NCI-H524 treated with DMSO at 0.1 percent for 48 hours (cell line): ENCODE data around the gene LSM12.

Experiments used
- DNase-seq: peaks from one replicate; lab custom pipeline; 2025; lab: John Stamatoyannopoulos, UW

Gene LSM12

DNA sequence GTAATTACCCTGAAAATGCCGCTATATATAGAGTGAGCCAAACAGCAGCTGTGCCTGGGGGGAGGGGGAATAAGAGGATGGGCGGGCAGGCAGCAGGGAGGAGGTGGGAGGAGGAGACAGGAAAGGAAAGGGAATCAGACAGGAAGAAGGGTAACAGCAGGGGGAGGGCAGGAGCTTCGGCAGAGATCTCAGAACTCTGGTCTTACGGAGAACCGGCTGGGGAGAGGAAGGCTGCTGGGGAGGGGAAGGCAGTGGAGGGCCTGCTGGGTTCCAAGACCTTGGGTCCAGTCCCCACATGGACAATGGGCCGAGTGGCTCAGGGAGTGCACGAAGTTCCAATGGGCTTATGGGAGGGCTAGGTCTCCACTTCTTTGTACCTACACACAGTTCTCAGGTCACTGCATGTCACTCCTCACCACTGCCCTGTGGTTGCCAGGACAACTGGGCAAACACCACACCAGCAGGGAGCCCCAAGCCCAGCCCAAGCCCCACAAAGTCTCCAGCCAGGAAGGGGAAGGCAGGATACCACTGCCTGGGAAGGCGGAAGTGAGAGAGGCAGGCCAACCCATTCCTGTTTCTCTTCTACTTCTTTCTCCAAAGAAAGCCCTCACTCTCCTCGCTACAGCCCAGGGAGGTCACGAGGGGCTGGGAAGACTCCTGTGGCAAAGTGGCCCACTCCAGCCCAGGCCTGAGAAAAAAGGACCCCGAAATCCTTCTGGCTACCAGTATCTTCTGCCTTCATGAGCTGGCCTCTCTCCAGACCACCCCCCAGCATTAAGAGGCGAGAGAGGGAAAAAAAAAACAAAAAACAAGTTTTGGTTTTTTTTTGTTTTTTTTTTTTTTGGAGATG lies 29.4 kb upstream of the LSM12 start:
- peak; percentile 95 for DNase-seq

DNA sequence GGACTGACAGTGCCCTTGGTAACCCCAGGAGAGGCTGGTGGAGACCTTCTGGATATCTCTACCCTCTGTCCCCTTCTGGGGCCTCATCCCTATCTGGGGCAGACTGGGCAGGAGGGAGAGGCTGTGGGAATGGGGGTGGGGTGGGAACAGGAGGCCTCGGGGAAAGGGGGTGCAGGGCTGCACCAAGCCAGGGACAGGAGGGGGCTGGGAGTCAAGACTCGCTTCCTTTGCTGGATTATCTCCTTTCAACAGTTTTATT lies 28.8 kb upstream of the LSM12 start:
- DNase-seq, result no peak

DNA sequence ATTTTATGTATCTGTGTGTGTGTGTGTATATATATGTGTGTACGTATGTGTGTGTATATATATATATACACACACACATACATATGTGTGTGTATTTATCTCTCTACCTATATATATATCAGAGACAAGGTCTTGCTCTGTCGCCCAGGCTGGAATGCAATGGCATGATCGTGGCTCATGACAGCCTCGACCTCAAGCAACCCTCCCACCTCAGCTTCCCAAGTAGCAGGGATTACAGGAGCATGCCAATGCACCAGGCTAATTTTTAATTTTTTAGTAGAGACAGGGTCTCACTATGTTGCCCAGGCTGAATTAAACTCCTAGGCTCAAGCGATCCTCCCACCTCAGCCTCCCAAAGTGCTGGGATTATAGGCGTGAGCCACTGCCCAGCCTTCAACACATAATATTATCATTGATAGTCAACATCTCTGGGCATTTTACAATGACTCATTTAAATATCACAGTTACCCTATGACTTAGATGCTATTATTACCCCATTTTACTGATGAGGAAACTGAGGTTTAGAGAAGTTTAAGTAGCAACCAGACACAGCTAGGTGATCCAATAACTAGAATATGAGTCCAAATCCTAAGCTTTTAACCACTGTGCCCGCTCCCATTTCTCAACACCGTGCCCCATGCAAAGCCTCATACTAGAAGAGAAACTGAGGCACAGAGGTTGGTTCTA lies 28.4 kb upstream of the LSM12 start:
- no peak for DNase-seq

DNA sequence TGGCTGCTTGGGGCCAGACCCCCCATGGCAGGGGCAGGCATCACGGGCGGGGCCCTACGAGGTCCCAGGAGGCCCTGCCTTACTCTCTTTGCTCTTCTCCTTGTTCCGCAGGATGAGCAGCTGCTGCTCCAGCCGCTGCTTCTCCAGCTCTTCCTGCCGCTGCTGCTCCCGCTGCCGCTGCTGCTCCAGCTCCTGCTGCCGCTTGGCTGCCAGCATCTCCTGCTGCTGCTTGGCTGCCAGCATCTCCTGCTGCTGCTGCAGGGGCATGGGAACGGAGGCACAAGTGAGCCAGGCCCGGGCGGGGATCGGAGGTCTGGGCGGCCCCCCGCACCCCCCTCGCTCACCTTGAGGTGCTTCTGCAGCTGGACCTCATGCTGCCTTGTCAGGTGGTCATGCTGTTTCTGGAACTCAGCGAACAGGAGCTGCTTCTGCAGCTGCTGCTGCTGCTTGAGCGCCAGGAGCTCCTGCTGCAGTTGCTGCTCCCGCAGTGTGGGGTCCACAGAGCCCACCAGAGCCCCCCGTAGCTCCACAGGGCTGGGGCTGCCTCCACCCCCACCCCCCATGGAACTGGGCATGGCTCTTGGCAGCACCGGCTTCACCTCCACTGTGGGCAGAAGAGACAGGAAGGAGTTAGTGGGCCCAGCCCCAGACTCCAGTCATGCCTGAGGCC lies 26.9 kb upstream of the LSM12 start:
- DNase-seq, result no peak

DNA sequence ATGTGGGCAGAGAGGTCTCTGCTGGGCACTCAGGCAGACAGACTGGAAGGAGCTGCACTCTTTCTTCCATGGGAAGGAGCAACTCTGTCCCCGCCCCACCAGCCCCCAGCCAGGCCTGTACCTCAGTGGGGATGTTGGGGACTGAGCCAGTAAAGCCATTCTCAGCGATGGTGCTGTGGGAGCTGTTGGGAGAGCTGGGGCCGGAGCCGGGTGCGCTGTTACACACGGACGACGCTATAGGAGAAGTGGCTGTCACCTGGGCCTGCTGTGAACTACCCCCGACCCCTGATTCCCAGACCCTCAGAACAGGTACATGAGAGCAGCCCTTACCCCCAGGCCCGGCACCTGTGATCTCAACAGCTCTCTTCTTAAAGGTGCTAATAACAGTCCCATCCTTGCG lies 25.6 kb upstream of the LSM12 start:
- no peak for DNase-seq

DNA sequence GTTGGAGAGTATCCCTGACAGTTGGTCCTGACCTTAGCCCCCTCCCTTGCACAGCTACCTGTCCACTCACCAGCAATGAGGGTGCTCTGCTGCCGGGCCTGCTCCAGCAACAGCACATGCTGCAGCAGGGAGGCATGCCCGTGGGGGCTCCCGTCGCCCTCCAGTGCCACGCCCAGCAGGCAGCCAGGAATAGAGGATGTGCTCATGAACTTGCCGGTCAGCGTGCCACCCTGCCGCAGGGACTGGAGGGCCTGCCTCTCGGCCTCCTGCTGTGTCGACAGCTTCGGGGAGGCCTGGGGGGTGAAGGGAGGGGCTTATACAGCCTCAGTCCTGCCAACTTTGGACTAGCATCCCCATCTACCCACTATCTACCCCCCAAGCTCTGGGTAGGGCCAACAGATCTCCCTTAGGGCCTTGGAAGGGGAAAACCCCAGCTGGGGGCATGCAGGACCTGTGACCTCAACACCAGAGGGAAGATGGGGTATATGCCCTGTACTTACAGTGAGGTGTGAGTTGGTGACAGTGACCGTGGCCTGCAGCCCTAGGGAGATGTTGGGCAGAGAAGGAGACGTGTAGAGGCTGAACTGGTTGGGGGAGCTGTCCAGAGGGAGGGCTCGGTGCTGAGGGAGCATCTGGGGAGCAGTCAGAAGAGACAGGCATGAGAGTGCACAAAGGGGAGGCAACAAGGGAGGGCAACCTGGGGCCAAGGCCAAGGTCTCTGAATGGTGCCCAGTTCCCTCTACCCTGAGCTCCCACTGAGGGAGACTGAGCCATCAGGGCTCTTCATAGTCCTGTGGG lies 24.9 kb upstream of the LSM12 start:
- no peak for DNase-seq

DNA sequence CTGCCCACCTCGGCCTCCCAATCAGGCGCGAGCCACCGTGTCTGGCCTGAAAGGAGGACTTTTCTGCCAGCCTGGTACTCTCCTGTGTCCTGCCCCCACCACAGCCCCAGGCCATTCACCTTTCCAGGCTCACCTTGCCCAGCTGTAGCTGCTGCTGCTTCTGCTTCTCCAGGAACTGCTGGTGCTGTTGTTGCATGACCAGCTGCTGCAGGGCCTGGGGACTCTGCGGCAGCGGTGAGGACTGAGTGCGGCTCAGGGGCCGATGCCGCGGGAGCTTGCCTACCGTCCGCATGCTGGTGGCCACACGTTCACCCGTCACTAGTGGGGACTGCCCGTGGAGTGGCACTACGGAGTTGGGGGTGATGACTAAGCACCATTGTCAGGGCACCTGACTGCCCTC lies 21.8 kb upstream of the LSM12 start:
- DNase-seq, result no peak

DNA sequence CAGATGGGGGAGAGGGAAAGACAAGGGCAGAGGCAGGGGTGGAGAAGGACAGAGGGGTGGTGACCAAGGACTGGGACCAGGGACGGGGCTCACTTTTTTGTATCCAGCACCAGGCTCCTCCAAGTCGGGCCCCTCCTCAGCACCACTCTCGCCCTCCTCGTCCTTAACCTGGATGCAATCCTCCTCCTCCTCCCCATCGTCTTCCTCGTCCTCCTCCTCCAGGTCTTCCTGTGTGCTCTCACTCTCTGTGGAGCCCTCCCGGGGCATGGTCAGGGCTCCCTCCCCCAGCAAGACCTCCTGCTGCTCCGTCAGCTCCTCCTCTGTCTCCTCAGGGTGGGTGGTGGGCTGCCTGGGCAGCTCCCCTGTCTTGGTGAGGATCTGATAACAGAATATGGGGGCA lies 20.8 kb upstream of the LSM12 start:
- no peak for DNase-seq

DNA sequence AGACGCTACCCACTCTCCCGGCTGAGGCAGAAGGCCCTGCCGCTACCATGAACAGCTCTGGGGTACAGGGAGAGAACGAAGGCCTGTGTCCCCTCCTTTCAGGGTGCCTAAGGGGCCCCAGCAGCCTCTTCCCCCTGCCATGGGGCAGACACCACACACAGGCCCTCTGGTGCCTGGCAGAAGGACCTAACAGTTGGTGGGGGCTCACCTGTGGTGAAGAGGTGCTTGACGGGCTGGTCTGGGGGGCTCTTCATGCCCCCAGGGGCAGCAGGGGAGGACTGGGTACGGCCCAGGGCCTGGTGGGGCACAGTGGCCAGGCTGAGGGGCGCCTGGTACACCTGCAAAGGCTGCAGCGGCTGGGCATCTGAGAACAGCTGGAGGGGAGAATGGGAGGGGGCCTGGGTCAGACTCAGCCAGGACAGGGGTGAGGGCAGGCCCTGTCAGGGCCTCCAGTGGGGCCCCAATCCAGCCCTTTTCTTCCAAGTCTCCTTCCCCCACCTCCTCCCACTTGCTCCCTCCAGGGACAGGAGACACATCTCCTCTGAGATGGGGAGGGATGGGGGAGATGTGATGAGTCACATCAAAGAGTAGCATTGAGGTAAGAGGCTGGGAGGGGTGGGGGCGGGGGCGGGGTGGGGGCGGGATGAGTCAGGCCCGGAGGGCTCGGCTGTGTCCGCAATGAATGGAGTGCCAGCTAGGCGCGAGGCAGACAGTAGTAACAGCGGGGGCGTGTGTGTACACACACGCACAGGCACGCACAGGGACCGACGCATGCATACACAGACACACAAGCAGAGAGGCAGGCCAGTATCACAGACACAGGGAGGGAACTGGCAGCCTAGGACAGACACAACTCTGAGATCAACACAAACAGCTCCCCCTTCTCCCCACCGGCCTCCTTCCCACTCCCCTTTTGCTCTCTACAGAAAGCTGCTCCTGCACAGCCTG lies 20.2 kb upstream of the LSM12 start:
- no peak for DNase-seq

DNA sequence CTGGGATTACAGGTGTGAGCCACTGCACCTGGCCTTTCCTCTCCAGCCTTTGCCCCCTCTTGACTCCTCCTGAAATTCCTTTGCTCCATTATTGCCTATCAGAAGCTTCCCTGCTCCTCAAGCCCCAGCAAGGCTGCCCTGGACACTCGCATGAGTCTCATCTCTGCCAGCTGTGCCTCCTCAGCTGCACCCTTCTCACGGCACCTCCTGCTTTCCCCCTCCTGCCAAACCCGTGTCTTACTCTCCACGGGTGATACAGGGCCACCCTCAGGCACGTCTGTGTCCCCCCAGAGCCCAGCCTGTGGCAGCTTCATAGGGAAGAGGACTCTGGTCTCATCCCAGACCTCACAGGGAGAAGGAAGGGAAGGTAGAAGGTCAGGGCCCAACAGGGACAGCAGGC lies 19.4 kb upstream of the LSM12 start:
- no peak for DNase-seq

DNA sequence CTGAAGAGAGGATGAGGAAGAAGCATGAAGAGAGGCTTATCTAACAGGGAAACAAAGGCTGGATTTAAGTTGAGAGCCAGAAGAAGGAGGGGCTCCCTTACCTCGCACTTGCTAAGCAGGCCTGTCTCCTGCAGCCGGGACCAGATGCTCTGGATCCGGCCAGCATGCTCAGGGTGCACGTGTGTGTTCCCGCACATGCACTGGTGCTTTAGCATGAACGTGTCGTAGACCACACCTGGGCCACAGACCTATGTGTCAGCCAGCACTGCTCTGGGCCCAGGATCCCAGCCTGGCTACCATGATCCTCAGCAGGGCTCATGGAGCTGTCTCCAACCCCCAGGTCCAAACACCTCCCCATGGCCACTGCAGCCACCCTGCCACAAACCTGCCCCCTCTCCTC lies 18.4 kb upstream of the LSM12 start:
- DNase-seq, result no peak

DNA sequence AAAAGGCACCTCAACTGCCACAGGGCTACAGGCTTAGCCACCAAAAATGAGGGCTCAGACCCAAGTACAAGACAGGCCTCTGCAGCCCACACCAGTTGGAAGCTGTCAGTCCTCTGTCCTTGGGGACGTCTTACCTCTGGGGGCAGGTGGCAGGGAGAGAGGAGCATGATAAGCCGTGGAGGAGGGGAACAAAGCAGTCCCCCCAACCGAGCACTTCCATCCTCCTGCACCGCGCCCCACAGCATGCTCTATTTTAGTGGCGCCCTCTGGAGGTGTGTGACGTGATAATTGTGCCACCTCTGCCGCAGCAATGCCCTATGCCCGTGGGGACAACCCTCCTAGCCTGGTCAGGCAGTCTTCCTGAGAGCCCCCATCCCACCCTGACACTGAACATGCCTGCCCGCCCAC lies 17.7 kb upstream of the LSM12 start:
- no peak for DNase-seq

DNA sequence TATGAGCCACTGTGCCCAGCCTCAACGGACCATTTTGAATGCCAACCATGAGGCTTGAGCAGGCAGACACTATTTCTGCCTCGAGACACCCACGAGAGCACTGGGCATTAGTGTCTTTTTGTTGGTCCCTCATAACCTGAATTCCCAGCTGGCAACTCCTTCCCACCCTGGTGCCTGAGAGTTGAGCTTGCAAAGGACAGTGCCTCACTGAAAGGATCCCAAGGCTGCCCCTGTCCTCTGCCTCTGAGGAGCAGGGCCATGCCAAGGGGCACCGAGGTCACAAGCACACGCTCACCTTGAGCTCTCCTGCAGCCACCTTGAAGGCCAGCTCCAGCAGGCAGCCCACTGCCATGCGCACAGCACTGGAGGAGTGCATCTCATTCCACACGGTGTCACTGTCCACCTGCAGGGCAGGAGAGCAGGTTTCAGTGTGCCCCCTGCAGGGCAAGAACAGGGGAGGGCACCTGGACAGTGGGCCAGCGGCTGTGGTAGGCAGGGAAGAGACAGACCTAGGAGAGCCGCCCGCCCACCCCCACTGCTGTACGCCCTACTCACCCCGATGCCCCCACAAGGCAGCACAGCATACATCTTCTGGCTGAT lies 16.9 kb upstream of the LSM12 start:
- DNase-seq, result peak; percentile 5

DNA sequence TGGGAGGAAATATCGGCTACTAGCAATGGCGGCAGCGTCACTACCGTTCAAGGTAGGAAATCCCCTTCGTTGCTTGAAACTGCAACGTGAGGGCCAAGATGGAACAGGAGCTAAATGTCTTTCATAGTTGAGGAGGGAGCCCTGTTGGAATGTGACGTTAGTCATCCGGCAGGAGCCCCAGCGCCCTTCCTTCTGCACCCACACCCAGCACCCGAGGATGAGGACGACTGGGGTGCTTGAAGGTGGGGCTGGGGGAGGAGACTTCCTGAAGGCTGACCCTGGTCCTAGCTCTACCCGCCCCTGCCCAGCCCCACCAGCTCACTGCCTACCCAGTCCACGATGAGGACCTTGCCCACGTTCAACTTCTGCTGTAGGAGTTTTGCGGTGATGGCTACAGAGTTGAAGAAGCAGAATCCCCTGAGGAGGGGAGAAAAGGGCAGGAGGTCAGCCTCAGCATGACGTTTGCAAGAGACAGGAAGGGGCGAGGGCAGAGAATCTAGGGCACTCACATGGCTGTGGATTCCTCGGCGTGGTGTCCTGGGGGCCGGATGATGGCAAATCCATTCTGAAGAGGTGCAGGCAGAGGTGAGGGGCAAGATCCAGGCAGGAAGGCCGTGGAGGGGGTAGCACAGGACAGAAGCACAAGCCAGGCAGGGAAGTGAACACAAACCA lies 15.9 kb upstream of the LSM12 start:
- DNase-seq, result no peak

DNA sequence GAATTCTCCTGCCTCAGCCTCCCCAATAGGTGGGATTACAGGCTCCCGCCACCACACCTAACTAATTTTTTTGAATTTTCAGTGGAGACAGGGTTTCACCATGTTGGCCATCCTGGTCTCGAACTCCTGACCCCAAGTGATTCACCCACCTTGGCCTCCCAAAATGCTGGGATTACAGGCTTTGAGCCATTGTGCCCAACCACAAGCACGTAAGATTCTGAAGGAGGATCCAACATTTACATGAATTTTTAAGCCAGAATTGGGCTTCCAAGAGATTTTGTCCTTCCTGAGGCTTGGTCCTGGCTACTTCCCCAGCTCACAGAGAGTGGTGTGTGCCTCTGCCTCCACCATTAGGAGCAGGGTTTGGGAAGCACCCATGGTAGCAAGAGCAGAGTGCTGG lies 15.2 kb upstream of the LSM12 start:
- no peak for DNase-seq

DNA sequence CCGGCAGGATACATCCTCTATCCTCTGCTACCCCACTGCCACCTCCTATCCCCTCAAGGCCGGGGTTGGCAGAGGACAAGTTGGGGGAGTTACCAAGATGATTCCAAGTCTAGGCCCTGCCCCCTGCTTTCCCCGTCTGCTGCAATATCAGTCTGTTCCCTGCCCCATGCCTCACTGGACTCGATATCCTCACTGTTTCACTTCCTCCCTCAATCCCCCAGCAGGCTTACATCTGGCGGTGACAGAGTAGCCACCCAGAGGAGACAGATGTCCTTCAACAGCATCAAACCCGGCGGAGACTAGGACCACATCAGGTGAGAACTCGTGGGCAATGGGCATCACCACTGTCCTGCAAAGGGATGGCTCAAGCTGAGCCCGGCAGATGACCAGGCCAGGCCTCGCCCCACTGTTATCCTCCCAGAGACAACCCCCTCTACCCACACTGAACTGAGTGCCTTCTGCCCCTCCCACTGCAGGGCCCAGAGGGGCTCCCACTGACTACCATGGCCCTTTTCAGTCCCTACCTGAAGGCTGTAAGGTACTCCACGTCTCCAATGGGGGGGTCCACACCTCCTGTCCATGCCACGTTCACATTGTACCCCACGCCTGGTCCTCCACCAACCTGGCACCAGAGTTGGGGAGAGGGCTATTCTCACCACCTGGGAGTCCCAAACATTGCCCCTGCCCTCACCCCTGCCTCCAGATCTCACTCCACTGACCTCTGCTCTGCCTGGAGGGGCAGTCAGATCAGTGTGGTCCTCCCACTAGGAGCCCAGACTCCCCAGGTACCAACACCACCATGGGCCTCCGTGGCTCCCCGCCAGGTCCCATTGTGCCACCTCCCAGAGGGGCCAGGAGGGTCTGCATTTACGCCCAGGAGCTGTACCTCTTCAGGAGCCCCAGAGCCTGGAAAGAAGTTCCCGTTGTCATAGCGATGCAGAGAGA lies 13.7 kb upstream of the LSM12 start:
- DNase-seq, result no peak

DNA sequence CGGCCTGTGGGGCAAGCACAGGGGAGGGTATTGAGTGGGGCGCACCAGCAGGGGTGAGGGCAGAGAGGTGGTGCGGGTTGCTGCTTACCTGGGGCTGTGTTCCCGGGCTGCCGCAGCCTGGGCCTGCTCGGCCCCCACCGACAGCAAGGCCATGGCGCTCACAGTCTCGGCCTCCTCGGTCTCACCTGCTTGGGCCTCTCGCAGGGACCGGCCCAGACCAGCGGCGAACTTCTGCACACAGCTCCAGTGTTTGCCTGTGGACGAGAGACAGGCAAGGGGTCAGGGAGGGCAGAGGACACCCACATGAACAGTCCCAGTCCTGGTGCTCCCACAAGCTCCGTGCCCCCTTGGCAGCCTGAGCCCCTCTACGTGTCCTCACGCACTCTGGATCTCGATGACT lies 11.9 kb upstream of the LSM12 start:
- no peak for DNase-seq

DNA sequence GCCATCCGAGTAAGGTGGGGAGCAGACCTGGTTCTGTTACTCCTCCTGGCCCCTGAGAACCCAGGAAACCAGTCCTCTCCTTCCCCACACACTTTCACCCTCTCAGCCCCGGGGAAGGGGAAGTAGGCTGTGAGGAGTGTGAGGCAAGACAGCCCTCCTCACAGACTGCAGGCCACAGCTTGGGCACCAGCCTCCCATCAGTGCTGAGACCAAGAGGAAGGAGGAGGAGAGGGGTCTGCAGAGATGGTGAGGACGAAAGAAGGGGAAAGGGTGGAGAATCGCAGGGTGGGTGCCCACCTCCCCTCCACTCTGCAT lies 11.1 kb upstream of the LSM12 start:
- DNase-seq, result no peak
